HG03060 (cell line): ENCODE results near the gene SLC25A25.

Experiments used
- ATAC-seq: cut with Tn5 transposase; IDR thresholded peaks from one replicate; pipeline ENCODE4 v1.9.1; 2021; ENCODE audit warnings: low read depth, moderate number of reproducible peaks; ENCODE audit not compliant: unreplicated experiment

SLC25A25 gene

DNA sequence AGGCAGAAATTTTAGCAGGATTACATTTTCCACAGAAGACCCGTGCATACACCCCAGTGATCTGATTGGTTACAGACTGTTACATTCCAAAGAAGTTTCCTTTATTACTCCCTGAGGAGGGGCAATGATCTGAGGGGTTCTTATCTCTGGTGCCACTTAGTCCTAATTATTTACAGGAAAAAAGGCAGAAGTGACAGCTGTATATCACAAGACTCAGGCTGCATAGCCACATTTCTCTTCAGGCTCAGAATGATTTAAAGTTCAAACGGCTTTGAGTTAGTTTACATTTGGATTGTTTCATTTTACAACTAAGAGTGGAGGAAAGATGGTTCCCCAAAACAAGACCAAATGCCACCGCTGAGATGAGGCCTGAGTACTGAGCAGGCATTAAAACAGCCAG lies 18.2 kb upstream of the SLC25A25 start:
- no peak for ATAC-seq

DNA sequence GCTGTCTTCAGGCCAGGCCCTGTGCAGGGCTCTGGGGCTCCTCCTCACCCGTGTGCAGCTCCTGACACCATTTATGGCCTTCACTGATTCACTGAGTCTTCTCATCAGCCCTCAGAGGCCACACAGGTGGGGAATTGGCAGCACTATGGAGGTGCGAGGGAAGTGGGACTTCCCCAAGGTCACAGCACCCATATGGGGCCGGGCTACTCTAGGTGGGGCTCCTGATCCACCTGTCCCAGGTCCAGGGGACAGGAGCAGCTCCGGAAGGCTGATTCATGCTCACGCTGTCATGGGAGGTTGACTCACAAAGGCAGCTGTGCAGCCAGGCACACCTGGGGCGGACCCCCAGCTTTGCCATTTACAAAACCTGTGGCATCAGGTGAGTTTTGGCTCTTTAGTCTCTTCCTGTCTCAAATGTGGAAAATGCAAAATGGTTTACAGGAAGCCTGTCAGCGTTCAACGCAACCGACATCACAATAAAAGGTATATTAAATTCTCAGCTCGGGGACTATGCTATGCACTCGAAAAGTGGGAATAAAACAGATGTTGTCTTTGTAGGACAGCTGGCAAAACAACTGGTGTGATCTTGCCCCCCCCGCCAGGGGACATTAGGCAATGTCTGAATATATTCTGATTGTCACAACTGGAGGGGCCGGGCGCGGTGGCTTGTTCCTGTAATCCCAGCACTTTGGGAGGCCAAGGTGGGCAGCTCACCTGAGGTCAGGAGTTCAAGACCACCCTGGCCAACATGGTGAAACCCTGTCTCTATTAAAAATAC lies 15.9 kb upstream of the SLC25A25 start:
- no peak for ATAC-seq

DNA sequence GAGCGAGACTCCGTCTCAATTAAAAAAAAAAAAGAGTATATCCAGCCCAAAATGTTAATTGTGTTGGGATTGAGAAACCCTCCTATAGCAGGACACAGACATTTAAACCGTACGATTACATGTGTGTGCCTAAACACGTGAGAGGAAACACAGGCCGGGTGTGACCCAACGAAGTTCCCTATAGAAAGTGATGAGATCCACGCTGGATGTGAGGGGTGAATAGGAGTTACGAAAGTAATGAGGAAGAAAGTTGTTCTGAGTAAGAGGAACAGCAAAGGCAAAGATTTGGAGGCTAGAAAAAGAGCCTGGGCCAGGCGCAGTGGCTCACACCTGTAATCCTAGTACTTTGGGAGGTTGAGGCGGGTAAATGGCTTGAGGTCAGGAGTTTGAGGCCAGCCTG lies 14.5 kb upstream of the SLC25A25 start:
- no peak for ATAC-seq

DNA sequence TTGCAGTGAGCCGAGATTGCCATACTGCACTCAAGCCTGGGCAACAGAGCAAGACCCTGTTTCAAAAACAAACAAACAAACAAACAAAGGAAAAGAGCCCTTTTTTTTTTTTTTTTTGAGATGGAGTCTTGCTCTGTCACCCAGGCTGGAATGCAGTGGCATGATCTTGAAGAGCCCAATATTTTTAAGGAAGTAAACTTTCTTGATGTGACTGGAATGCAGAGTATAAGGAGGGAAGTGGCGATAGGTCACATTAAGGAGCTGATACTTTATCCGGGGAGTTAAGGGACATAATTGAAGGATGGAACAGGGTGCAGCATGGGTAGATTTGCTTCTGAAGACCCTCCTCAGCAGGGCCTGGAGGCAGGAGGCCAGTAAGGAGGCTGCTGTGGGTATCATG lies 13.9 kb upstream of the SLC25A25 start:
- ATAC-seq: no peak

DNA sequence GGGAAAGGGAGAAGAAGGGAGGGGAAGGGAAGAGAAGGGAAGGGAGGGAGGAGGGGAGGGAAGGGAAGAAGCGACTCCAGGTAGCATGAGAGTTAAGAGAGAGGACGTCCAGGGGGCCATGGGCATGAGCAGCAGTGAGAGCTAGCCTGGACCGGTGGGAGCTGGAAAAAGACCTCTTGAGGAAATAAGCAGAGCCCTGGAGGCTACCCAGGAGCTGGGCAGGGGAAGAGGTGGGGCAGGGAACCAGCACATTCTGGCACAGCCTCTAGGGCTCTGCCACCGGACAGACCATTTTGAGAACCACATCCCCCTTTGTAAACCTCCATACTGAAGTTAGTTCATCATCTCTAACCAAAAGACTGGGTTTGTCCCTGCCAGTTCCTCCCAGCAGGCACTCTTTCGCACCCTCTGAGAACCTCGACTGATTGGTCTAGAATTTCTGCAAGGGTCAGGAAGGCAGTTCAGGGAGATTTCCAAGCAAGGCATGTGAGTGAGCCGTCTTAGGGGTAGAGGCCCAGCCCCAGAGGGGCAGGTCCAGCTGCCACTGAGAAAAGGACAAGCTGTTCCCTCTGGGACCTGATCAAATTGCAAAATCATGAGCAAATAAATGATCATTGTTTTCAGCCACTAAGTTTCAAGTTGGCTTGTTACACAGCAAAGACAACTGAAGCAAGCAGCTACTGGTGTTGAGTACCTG lies 12.5 kb upstream of the SLC25A25 start:
- ATAC-seq: no peak

DNA sequence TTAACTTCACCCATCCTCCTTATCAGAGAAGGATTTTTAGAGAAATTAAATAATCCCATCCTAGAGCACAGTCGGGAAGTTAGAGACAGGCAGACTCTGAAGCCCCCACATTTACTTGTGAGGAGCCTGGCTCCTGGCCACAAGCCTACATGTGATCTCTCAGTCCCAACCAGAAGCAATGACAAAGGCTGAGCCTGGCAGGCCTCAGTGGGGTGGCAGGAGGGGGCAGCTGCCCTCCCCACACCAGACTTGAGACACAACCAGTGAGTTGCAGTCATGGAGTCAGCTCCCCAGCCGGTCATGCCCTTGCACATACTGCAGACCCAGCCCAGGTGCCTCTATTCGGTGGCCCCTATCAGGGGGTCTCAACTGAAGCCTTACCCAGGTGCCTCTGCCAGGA lies 11.9 kb upstream of the SLC25A25 start:
- no peak for ATAC-seq

DNA sequence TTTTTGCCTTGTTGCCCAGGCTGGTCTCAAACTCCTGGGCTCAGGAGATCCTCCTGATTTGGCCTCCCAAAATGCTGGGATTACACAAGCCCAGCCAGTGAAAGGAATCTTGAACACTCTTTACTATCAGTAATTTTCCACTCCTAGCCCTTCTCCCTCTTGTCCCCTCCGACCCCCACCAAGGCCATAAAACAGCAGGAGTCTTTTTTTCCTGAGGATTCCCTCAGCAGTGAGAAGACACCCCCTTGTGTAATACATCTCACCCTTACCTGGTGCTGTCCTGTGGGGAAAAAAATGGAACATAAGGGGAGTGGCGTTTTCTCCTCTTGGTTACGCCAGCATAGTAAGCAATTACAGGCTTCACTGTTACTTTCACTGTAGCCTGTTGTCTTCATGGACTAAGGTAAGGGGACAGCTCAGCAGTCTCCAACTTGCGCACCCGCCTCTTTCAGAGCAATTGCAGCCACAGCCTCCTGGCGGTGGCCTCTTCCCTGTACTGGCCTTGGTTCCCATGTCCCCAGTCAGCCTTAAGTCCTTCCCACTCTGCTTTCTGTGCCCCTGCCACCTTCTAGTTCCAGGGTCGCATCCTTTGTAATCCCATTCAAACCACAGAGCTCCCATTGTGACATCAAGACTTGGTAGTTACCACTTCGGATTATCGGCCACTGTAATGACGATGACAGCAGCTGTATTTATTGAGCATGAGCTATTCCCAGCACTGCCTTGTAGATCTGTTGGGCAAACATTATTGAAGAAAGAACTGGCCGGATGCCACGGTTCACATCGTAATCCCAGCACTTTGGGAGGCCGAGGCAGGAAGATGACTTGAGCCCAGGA lies 10.9 kb upstream of the SLC25A25 start:
- ATAC-seq: no peak

DNA sequence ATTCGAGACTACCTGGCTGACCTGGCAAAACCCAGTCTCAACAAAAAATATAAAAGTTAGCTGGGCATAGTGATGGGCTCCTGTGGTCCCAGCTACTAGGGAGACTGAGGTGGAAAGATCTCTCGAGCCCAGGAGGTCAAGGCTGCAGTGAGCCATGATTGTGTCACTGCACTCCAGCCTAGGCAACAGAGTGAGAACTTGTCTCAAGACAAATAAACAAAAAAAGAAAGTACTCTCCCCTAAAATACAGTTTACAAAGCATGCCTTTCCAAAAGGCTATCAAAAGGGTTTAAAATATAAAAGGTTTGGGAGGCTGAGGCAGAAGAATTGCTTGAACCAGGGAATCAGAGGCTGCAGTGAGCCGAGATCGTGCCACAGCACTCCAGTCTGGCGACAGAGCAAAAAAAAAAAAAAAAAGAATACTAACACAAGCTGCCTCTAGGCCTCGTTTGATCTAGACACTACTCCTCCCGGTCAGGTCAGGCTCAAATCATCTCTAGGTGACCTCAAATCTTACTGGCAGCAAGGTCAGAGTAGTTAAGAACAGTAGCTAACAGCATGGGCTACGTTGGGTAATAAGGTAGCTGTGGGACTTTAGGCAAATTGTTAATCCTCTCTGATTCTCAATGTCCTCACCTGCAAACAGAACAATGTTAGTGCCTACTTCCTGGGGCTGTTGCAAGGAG lies 10.2 kb upstream of the SLC25A25 start:
- ATAC-seq: no peak

DNA sequence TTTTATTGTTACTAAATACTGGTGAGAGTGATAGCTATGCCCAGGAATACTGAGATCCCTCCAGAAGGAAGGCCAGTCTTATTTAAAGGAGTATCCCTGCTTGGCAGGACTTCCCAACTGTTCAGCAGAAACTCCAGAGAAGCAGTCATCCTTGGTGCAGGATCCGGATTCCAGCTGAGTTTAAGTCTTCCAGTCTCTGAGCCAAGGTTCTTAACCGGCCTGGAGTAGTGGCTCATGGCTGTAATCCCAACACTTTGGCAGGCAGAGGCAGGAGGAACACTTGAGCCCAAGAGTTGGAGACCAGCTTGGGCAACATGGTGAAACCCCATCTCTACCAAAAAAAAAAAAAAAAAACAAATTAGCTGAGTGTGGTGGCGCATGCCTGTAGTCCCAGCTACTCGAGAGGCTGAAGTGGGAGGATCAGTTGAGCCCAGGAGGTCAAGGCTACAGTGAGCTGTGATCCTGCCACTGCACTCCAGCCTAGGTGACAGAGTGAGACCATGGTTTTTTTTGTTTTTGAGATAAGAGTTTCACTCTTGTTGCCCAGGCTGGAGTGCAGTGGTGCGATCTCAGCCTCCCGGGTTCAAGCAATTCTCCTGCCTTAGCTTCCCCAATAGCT lies 8.6 kb upstream of the SLC25A25 start:
- ATAC-seq: no peak

DNA sequence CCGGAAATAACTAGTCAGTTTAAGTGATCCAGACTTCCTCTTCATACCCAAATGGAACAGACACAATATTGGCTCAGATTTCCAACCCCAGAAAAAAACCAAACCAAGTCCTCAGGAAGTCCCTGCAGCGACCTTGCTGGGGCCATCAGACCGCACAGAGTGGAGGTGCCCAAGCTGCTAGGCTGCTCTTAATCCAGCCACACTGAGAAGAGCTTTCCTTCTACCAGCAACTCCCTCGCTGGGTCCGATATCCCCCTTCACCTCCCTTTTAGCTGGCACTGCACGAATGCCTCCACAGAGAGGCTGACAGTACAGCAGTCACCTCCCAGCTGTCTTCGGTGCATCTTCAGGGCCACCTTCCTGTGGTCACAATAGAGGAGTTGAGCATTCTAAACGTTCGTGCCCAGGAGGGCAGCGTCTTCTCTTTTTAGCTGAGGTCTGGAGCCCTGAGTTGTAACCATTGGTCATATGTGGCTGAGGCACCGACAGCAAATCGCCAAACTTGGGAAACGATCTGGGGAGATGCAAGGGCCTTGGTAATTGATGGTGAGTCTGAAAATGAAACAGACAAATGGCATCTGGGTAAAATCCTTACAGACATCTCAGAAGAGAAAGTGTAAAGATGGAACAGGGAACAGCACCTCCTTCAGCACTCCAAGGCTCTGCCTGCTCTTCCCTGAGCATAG lies 6.6 kb upstream of the SLC25A25 start:
- no peak for ATAC-seq

DNA sequence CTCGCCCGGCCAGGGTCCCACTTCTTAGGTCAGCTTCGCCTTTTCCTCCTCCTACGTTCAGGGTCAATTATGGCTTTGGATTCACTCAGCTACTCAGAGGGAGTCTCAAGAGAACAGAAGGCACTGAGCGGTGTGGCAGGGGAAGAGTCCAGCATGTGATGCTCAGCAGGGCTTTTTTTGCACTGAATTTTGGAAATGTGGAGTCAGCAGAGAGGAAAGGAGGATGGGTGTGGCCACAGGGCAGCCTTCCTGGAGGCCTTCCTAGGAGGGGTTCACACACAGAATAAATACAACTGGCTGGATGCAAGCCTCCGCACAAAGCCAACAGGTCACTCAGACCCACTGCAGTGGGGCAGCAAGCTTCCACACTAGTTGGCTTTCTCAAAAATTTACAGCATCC lies 5.8 kb upstream of the SLC25A25 start:
- ATAC-seq: no peak

DNA sequence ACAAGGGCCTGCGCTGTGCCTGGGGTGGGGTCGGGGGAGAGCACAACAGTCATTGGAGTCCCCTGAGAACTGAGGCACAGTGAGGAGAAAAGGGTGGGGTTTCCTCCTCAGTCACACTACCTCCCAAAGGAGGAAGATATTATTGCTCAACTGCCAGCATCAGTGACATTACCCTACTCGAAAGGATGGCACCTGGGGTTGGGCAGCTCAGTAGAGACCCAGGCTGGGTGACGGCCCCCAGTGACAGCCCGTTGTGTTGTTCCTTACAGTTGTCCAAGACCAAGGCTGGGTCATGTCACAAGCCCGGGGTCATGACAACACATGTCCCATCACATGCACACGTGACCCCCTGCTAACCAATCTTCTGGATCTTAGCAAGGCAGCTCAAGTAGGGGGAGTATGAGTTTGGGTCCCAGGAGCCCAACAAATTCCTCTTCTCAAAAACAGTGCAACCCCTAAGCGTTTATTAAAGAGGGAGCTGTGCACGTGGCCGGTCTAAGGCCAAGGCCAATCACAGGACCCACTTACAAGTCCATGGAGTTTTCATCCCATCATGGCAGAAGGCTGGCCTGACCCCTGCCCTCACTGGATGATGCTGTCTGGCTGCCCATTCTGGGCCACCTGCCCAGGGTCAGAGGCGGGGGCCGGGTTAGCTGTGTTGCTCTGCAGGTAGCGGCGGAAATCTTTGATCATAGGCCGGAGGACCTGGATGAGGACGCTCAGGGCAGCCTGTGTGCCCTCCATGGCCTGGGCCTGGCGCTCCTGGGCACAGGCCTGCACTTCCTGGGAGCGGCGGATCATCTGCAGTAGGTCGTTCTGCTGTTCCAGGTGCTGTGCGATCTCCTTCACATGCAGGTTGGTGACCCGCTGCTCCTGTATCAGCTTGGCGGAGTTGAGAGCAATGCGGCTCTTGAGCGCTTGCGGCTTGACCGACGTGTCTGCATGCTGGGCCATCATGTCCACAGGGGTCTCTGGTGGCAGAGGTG lies 4.9 kb upstream of the SLC25A25 start:
- no peak for ATAC-seq

DNA sequence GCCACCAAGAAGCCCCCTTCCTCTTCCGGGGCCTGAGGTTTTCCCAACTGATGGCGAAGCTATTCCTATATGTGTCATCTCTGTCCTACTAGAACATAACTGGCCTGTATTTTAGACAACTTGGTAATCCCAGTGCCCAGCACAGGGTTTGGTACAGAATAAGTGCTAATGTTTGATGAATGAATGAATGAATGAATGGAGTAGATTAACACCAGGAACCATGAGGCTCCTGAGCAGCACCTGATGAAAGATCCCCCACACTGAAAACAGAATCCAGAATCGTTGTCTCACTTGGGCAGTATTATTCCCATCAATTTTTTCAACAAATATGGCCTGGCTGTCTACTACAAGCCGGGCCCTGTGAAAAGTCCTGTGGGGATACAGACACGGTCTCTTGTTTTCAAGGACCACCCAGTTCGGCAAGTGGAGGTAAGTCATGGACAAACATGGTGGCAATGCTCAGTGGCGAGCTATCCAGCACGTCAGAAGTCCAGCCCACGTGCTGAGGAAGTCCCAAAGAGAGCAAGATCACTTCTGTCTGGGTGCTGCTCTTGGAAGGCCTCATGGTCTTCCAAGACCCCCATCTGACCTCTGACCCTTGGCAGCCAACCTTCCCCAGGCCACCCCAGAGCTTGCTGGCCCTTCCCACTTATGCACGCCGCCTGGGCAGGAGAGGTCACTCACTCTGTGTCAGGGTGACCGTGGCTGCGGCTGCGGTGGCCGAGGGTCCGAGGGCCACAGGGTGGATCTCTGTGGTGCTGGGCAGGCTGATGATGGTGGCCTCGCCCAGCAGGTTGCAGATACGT lies 1.9 kb upstream of the SLC25A25 start:
- ATAC-seq: no peak

DNA sequence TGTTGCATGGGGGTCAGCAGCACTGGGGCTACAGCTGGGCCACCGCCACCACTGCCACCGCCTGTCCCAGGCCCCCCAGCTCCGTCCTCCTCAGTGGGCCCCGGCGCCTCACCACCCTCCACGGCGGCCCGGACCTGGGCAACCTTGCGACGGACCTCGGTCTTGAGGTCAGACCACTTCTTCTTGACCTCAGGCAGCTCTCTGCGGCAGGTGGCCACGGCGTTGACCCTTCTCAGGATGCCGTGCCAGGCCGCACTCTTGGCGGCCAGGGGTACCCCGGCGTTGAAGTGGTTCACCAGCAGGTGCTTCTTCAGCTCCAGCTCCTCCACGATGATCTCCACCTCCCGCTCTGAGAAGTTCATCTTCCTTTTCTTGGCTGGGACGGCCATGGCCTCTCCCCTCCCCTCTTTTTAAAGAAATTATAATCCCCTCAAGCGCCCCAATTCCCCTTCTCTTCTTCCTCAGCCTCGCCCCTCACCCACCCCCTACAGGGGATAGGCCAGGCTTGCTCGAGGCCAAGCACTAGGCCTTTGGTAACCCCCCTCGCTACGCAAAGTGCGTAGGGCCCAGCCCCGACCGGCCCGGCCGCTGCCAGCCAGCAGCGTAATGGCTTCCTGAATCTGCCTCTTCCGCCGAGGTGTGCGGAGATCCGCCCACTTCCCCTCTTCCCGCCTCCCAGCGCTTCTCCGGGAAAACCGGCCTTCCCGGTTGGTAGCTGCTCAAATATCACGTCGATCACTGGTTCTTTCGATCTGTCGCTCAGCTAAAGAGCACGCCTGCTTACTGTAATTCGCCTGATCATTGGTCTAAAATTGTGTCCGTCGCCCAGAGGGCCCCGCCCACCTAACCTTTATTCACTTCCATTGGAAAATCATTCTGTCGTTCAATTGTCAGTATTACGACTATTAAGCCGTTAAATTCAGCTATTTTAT lies 1.1 kb upstream of the SLC25A25 start, which contains the start of gene NAIF1:
Gene NAIF1, minus strand, starts transcription at position 608 of the 932 bp plus-strand sequence. Its CDS starts 219 bp downstream, at position 389.
- ATAC-seq: peak; percentile 61

DNA sequence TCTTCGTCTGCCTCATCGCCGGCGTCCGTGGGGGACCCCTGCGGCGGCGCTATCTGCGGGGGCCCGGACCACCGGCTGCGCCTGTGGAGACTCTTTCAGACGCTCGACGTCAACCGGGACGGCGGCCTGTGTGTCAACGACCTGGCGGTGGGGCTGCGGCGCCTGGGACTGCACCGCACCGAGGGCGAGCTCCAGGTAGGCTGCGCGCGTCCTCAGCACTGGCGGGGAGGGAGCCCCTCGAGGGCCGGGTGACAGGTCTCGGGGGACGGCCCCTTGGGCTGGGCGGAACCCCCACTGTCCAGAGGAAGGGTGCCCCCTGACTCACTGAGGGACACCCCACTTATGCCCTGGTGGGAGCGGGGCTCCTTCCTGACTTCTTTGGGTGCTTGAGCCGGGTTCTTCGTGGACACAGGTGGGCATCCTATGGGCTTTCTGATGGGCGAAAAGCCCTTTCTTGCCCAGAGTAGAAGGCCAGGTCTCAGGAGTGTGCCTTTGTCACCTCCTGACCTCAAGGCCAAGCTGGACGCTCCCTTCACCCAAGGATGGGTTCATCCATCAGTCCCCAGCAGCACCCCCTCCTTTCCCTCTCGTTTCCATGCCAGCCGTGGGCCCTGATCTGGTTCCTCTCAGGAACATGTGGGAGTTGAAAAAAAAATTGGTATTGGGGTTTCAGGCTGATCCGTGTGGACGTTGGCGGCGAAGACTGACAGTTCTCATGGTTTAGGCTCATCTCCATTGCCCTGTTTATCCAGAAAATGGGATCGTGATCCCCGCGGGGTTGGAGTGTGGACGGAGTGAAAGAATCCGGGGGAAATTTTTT lies 564 bp downstream of the SLC25A25 start:
- no peak for ATAC-seq

DNA sequence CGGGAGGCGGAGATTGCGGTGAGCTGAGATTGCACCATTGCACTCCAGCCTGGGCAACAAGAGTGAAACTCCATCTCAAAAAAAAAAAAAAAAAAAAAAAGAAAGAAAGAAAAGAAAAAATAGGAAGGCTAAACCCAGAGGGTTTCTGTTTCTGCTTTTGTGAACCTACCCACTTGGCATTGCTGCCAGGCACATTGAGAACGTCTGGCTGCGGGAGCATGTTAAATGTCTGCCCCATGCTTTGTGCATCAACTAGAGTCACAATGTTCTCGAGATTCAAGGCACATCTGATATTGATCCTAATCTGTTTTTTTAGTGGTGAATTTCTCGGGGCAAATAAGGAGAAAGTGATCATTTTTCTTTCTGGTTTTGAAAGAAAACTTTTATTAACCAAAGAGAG lies 2.8 kb downstream of the SLC25A25 start:
- ATAC-seq: no peak
